HepG2 (cell line): Measurements from ENCODE around the gene NEAT1. TPM values are rescaled to one million over a fixed set of nuclear protein-coding genes. Genes with fewer than 3 reads are reported as not detected.

ENCODE experiments used
- JUND ChIP-seq: sonication (generic); formaldehyde crosslinking; IDR thresholded peaks from 2 replicates; pipeline ENCODE4 v1.8.0; 2022; ENCODE audit warnings: mild to moderate bottlenecking, missing genetic modification reagents
- KMT2A ChIP-seq: sonication (generic); formaldehyde crosslinking; IDR thresholded peaks from 2 replicates; pipeline ENCODE4 v1.4.0; 2020; ENCODE audit warnings: missing genetic modification reagents
- NAIF1 ChIP-seq: sonication (generic); formaldehyde crosslinking; IDR thresholded peaks from 2 replicates; pipeline ENCODE4 v1.5.0; 2020; ENCODE audit warnings: mild to moderate bottlenecking, missing genetic modification reagents, borderline replicate concordance
- NFE2 ChIP-seq: sonication (generic); formaldehyde crosslinking; IDR thresholded peaks from 2 replicates; pipeline ENCODE4 v1.4.0; 2020; ENCODE audit warnings: missing genetic modification reagents
- POLR2AphosphoS5 ChIP-seq: IDR thresholded peaks from 2 replicates; pipeline ENCODE4 v1.6.1; 2012; ENCODE audit warnings: low read depth, low read length
- RFXANK ChIP-seq: IDR thresholded peaks from 2 replicates; pipeline ENCODE4 v1.6.1; 2016
- SAFB2 ChIP-seq: sonication (generic); formaldehyde crosslinking; IDR thresholded peaks from 2 replicates; pipeline ENCODE4 v1.5.1; 2020; ENCODE audit warnings: missing genetic modification reagents, low read depth, mild to moderate bottlenecking, borderline replicate concordance
- SP1 ChIP-seq, 2 experiments: fragments of 450-650 bp in 1 of 2; sonication (generic) in 1 of 2; formaldehyde crosslinking in 1 of 2; IDR thresholded peaks; 2 replicates each; pipeline versions ENCODE4 v1.4.0 to v1.6.1; 2016 to 2020; ENCODE audit warnings: missing genetic modification reagents in 1 of 2
- SRSF4 ChIP-seq: fragments of 200-400 bp; formaldehyde crosslinking; IDR thresholded peaks from one replicate; pipeline ENCODE4 v1.6.1; 2018; ENCODE audit warnings: mild to moderate bottlenecking, low read depth, low read length, moderate library complexity; ENCODE audit not compliant: poor library complexity, severe bottlenecking
- YY1 ChIP-seq: IDR thresholded peaks from 2 replicates; pipeline ENCODE4 v1.6.1; 2011; ENCODE audit warnings: low read length, low read depth, moderate library complexity, mild to moderate bottlenecking; ENCODE audit not compliant: insufficient read depth, insufficient replicate concordance
- ZBTB1 ChIP-seq: sonication (generic); formaldehyde crosslinking; IDR thresholded peaks from 2 replicates; pipeline ENCODE4 v1.4.0; 2020; ENCODE audit warnings: missing genetic modification reagents, borderline replicate concordance
- ZBTB7B ChIP-seq: sonication (generic); formaldehyde crosslinking; IDR thresholded peaks from 2 replicates; pipeline ENCODE4 v1.4.0; 2020; ENCODE audit warnings: missing genetic modification reagents
- ZNF232 ChIP-seq: sonication (generic); formaldehyde crosslinking; IDR thresholded peaks from 2 replicates; pipeline ENCODE4 v1.4.0; 2020; ENCODE audit warnings: missing genetic modification reagents, borderline replicate concordance
- polyA plus RNA-seq, 8 experiments: library from polyadenylated mRNA; depleted of rRNA in 3 of 8; stranded (reverse) in 7 of 8; unstranded in 1 of 8; fragments of >200 nt; fragmentation: Illumina TruSeq in 4 of 8; extraction: Trizol in 4 of 8; gene quantifications; 2 replicates each; pipeline versions ENCODE4 v1.2.1 to v1.2.3, GENCODE V29; 2011 to 2016; ENCODE audit warnings: low read depth in 4 of 8, missing spikeins in 1 of 8, mixed read lengths in 1 of 8; ENCODE audit not compliant: insufficient read depth in 1 of 8
- total RNA-seq, 5 experiments: library from RNA; depleted of rRNA; stranded (reverse); fragments of >200 nt; fragmentation: Illumina TruSeq; extraction: Trizol; gene quantifications; 2 replicates each; pipeline ENCODE4 v1.2.3, GENCODE V29; 2016; ENCODE audit warnings: low read depth in 1 of 5
- TF ChIP-seq, protein P1 (sequence below): sonication (generic); formaldehyde crosslinking; IDR thresholded peaks from 2 replicates; pipeline ENCODE4 v1.4.0; 2020; ENCODE audit warnings: missing genetic modification reagents, low read depth, mild to moderate bottlenecking, borderline replicate concordance
- TF ChIP-seq, protein P2 (sequence below): sonication (generic); formaldehyde crosslinking; IDR thresholded peaks from 2 replicates; pipeline ENCODE4 v1.4.0; 2020; ENCODE audit warnings: missing genetic modification reagents
- TF ChIP-seq, protein P3 (sequence below): sonication (generic); formaldehyde crosslinking; IDR thresholded peaks from 2 replicates; pipeline ENCODE4 v1.4.0; 2020; ENCODE audit warnings: mild to moderate bottlenecking, missing genetic modification reagents
- TF ChIP-seq, protein P4 (sequence below): sonication (generic); formaldehyde crosslinking; conservative IDR thresholded peaks from 2 replicates; pipeline ENCODE4 v1.8.0; 2022; ENCODE audit warnings: mild to moderate bottlenecking, moderate library complexity, missing genetic modification reagents
- TF ChIP-seq, protein P5 (sequence below): sonication (generic); formaldehyde crosslinking; IDR thresholded peaks from 2 replicates; pipeline ENCODE4 v1.4.0; 2020; ENCODE audit warnings: missing genetic modification reagents
- TF ChIP-seq, protein P6 (sequence below): IDR thresholded peaks from 2 replicates; pipeline ENCODE4 v1.6.1; 2018; ENCODE audit warnings: missing genetic modification reagents, mild to moderate bottlenecking, missing compliant biosample characterization

NEAT1 gene
- total and polyA plus RNA-seq, 2 of the 13 experiments (the other 11 are each of a cell fraction or from before 2014, with no cell fraction given): 20.5 to 41.2 TPM

DNA sequence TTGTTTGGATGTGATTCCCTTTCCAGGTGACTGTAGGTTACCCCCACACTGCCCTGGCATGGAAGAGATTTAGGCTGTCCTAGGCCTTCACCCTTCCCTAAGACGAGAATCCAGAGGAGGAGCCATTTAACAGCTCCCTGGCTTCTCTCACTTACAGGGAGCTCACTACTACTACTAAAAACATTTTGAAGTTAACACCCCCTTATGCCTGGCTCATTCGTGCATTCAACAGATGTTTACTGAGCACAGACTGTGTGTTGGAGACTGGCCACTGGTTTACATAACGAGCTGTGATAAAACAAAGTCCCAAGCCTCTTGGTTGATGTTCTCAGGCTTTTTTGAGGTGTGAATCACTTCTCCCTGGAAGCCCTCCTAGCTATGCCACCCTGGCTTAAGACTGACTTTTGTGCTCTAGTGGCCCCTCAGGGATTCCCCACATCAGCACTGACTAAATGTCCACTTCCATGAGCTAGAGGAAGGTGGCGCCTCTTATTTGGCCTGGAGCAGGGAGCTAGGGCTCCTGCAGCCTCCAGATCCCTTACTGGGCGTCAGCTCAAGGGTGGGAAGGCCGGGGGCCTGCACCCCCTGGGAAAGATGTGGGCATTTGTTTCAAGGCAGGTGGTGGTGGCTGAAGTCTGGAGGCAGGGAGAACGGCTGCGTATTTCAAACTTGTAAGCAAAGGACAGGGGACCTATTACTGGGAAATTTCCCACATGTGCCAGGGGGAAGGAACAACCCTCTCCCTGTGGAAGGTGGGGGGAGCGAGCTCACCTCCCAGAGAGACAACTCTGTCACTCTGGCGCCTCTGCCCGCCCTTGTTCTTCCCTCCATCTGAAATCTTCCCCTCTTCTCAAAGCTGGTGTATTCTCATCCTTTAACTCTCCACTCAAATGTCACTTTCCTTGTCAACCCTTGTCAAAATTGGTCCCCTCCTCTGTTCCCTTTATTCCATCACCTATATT, 56.9 kb downstream of the NEAT1 start (continued):
- TF ChIP-seq, protein P1, sequence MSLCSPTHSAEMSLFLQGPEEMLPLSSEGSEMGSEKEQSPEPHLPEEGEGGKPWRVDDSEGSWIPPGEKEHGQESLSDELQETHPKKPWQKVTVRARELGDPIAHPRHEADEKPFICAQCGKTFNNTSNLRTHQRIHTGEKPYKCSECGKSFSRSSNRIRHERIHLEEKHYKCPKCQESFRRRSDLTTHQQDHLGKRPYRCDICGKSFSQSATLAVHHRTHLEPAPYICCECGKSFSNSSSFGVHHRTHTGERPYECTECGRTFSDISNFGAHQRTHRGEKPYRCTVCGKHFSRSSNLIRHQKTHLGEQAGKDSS (CRISPR knock-in tag): no peak
- TF ChIP-seq POLR2AphosphoS5 (no peak), NAIF1 (CRISPR knock-in tag) (no peak), KMT2A (CRISPR knock-in tag) (peak; percentile 25; the same call in 1 of the 2 replicates), SAFB2 (no peak), ZBTB1 (no peak), SP1 (IDR thresholded peaks at IDR 0.05) (no peak), SP1 (CRISPR knock-in tag; IDR thresholded peaks at IDR 0.05) (no peak), ZBTB7B (CRISPR knock-in tag) (no peak), RFXANK (CRISPR knock-in tag) (no peak), ZNF232 (CRISPR knock-in tag) (0 out of 2 replicates have a peak, but pooled peaks have one; percentile 8), NFE2 (CRISPR knock-in tag) (no peak), SRSF4 (no peak), JUND (CRISPR knock-in tag) (no peak), YY1 (peak; percentile 34)
- TF ChIP-seq, protein P2, sequence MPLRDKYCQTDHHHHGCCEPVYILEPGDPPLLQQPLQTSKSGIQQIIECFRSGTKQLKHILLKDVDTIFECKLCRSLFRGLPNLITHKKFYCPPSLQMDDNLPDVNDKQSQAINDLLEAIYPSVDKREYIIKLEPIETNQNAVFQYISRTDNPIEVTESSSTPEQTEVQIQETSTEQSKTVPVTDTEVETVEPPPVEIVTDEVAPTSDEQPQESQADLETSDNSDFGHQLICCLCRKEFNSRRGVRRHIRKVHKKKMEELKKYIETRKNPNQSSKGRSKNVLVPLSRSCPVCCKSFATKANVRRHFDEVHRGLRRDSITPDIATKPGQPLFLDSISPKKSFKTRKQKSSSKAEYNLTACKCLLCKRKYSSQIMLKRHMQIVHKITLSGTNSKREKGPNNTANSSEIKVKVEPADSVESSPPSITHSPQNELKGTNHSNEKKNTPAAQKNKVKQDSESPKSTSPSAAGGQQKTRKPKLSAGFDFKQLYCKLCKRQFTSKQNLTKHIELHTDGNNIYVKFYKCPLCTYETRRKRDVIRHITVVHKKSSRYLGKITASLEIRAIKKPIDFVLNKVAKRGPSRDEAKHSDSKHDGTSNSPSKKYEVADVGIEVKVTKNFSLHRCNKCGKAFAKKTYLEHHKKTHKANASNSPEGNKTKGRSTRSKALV (CRISPR knock-in tag): no peak
- TF ChIP-seq, protein P3, sequence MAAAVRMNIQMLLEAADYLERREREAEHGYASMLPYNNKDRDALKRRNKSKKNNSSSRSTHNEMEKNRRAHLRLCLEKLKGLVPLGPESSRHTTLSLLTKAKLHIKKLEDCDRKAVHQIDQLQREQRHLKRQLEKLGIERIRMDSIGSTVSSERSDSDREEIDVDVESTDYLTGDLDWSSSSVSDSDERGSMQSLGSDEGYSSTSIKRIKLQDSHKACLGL (CRISPR knock-in tag): no peak
- TF ChIP-seq, protein P4, sequence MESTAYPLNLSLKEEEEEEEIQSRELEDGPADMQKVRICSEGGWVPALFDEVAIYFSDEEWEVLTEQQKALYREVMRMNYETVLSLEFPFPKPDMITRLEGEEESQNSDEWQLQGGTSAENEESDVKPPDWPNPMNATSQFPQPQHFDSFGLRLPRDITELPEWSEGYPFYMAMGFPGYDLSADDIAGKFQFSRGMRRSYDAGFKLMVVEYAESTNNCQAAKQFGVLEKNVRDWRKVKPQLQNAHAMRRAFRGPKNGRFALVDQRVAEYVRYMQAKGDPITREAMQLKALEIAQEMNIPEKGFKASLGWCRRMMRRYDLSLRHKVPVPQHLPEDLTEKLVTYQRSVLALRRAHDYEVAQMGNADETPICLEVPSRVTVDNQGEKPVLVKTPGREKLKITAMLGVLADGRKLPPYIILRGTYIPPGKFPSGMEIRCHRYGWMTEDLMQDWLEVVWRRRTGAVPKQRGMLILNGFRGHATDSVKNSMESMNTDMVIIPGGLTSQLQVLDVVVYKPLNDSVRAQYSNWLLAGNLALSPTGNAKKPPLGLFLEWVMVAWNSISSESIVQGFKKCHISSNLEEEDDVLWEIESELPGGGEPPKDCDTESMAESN: no peak
- TF ChIP-seq, protein P5, sequence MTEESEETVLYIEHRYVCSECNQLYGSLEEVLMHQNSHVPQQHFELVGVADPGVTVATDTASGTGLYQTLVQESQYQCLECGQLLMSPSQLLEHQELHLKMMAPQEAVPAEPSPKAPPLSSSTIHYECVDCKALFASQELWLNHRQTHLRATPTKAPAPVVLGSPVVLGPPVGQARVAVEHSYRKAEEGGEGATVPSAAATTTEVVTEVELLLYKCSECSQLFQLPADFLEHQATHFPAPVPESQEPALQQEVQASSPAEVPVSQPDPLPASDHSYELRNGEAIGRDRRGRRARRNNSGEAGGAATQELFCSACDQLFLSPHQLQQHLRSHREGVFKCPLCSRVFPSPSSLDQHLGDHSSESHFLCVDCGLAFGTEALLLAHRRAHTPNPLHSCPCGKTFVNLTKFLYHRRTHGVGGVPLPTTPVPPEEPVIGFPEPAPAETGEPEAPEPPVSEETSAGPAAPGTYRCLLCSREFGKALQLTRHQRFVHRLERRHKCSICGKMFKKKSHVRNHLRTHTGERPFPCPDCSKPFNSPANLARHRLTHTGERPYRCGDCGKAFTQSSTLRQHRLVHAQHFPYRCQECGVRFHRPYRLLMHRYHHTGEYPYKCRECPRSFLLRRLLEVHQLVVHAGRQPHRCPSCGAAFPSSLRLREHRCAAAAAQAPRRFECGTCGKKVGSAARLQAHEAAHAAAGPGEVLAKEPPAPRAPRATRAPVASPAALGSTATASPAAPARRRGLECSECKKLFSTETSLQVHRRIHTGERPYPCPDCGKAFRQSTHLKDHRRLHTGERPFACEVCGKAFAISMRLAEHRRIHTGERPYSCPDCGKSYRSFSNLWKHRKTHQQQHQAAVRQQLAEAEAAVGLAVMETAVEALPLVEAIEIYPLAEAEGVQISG (CRISPR knock-in tag): 0 out of 2 replicates have a peak, but pooled peaks have one; percentile 3
- TF ChIP-seq, protein P6, sequence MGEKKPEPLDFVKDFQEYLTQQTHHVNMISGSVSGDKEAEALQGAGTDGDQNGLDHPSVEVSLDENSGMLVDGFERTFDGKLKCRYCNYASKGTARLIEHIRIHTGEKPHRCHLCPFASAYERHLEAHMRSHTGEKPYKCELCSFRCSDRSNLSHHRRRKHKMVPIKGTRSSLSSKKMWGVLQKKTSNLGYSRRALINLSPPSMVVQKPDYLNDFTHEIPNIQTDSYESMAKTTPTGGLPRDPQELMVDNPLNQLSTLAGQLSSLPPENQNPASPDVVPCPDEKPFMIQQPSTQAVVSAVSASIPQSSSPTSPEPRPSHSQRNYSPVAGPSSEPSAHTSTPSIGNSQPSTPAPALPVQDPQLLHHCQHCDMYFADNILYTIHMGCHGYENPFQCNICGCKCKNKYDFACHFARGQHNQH: peak; percentile 64; the same call in 1 of the 2 replicates
